ENCODE results near the gene FZD4. TPM values are rescaled to one million over a fixed set of nuclear protein-coding genes. Genes with fewer than 3 reads are reported as not detected.
A peak's percentile ranks its signal among the peaks of the same experiment; 100 is the strongest.

FZD4 gene
- total RNA-seq, 1 experiment from 2014 or later, result 4.5 TPM

DNA sequence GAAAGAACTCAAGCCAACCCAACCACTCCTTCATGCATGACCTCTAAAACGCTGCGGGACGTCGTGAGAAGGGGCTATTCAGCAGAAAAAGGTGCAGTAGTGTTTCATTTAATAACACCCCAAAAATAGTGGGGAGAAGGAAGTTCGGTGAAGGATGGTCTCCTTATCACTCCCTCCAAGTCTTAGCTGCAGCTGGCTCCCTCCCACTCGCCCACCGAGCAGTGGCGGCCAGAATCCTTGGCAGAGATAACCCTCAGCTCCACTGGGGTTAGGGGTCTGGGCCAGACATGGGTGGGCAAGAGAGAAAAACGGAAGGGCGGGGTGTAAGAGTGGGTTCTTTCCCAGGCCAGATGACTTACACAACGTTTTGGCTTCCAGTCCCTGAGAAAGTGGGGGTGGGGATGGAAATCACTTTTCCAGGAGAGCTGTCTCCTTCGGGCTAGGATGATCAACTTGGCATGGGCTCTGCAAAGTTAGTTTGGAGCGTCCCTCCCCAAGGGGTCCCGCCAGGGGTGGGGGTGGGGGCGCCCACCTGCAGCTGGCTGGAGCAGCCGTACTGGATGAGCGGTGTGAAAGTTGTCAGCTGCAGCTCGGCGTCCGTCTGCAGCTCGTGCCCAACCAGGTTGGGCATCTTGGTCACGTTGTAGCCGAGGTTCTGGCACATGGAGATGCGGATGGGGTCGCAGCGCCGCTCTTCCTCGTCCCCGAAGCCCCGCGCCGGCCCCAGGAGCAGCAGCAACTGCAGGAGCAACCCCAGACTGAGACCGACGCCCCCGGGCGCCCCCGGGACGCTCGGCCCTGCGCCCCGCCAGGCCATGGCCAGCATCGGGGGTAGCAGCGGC lies 705 bp downstream of the FZD4 start:
- peaks cover 4% of the 10 kb centered on the region; the same call in 1 of the 2 replicates for H3K4me1 ChIP-seq (ENCODE audit: insufficient read depth, low read length)
- peak overlapping the region; percentile 84; the same call in 1 of the 2 replicates for H3K14ac ChIP-seq (ENCODE audit: insufficient read depth, low read length)
- no peak overlapping the region for H2BK120ac ChIP-seq (ENCODE audit: low read depth, low read length, poor library complexity, severe bottlenecking)
- H3K23me2 ChIP-seq (ENCODE audit: insufficient read length, low read depth, low read length, poor library complexity, severe bottlenecking), result peaks cover 14% of the 10 kb centered on the region
- no peak overlapping the region for H4K91ac ChIP-seq (ENCODE audit: insufficient read length, low read depth, low read length)
- no peak overlapping the region for H2BK15ac ChIP-seq (ENCODE audit: low read depth, low read length)
- H3K4ac ChIP-seq (ENCODE audit: low read depth, low read length), result no peak overlapping the region
- no peaks in the 10 kb centered on the region for H3K79me1 ChIP-seq (ENCODE audit: insufficient read depth, low read depth, low read length, poor library complexity, severe bottlenecking)
- no peak overlapping the region for H2AFZ ChIP-seq (ENCODE audit: low read length)
- H3K56ac ChIP-seq (ENCODE audit: insufficient read length, low read depth, low read length), result no peak overlapping the region
- peak overlapping the region; percentile 39 for H3K4me2 ChIP-seq (ENCODE audit: insufficient read depth, insufficient read length, low read length)
- Mint-ChIP-seq H3K9me3 (no peaks in the 10 kb centered on the region; a peak in 2 of 5 replicates), H3K4me1 (peaks cover 30 to 35% of the 10 kb centered on the region in 2 experiments), H3K4me3 (peak overlapping the region; percentile 64 to 85), H3K27me3 (ENCODE audit: low read depth) (peaks cover 27% of the 10 kb centered on the region), H3K27ac (no peak overlapping the region), H3K36me3 (ENCODE audit: insufficient read depth in 1 of 3, low read depth in 3 of 3) (peaks cover 14 to 26% (median 21%) of the 10 kb centered on the region in 3 experiments)
- no peak overlapping the region for H4K5ac ChIP-seq (ENCODE audit: insufficient read length, low read depth, low read length)
- TF ChIP-seq, protein P1, sequence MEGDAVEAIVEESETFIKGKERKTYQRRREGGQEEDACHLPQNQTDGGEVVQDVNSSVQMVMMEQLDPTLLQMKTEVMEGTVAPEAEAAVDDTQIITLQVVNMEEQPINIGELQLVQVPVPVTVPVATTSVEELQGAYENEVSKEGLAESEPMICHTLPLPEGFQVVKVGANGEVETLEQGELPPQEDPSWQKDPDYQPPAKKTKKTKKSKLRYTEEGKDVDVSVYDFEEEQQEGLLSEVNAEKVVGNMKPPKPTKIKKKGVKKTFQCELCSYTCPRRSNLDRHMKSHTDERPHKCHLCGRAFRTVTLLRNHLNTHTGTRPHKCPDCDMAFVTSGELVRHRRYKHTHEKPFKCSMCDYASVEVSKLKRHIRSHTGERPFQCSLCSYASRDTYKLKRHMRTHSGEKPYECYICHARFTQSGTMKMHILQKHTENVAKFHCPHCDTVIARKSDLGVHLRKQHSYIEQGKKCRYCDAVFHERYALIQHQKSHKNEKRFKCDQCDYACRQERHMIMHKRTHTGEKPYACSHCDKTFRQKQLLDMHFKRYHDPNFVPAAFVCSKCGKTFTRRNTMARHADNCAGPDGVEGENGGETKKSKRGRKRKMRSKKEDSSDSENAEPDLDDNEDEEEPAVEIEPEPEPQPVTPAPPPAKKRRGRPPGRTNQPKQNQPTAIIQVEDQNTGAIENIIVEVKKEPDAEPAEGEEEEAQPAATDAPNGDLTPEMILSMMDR (conservative IDR thresholded peaks at IDR 0.05), result no peak
- H3K23ac ChIP-seq (ENCODE audit: insufficient read length, low read depth, low read length), result no peak overlapping the region
- WGBS (ENCODE audit: extremely low coverage, insufficient read length, low lambda C conversion rate), result no CpG with 5 or more reads among the region's 43 CpGs
- H4K8ac ChIP-seq (replicated peaks; ENCODE audit: insufficient read length, low read depth, low read length), result no peak overlapping the region
- H2AK5ac ChIP-seq (ENCODE audit: insufficient read length, low read length), result no peak overlapping the region
- H3K9me3 ChIP-seq (ENCODE audit: control insufficient read depth, low read depth, low read length), result no peaks in the 10 kb centered on the region
- DNase-seq, result peak; percentile 64
- H3K79me2 ChIP-seq (ENCODE audit: insufficient read depth, low read length), result no peaks in the 10 kb centered on the region
- H3K18ac ChIP-seq (ENCODE audit: insufficient read length, low read depth, low read length), result peak overlapping the region; percentile 86
- H3T11ph ChIP-seq (ENCODE audit: low read length), result no peak overlapping the region
- no peaks in the 10 kb centered on the region for H4K20me1 ChIP-seq (ENCODE audit: control insufficient read depth, insufficient read depth, insufficient read length)
- H3K27me3 ChIP-seq (ENCODE audit: insufficient read depth, low read length), result peaks cover 7% of the 10 kb centered on the region; the same call in 1 of the 2 replicates
- no peak overlapping the region for H3K27ac ChIP-seq (ENCODE audit: insufficient read length, low read depth, low read length)
- H2BK20ac ChIP-seq (ENCODE audit: low read depth, low read length, poor library complexity, severe bottlenecking), result no peak overlapping the region
- H3K9ac ChIP-seq (ENCODE audit: extremely low read depth, insufficient read length, low read length), result no peak overlapping the region
- no peak overlapping the region for H2BK12ac ChIP-seq (ENCODE audit: insufficient read length, low read depth, low read length)
- H2BK5ac ChIP-seq (ENCODE audit: insufficient read length, low read length), result no peak overlapping the region
